B cell (primary cell): Measurements from ENCODE around the gene SLC8A3.

ENCODE experiments used
- EZH2 ChIP-seq: IDR thresholded peaks from 2 replicates; pipeline ENCODE4 v1.6.1; 2012; ENCODE audit warnings: borderline replicate concordance, low read depth, mild to moderate bottlenecking, moderate library complexity, low read length; ENCODE audit not compliant: insufficient read depth, poor library complexity, severe bottlenecking
- TF ChIP-seq, protein P1 (sequence below): fragments of 200-600 bp; IDR thresholded peaks from one replicate; pipeline ENCODE4 v1.8.0; 2022; ENCODE audit warnings: antibody characterized with exemption, mild to moderate bottlenecking

DNA sequence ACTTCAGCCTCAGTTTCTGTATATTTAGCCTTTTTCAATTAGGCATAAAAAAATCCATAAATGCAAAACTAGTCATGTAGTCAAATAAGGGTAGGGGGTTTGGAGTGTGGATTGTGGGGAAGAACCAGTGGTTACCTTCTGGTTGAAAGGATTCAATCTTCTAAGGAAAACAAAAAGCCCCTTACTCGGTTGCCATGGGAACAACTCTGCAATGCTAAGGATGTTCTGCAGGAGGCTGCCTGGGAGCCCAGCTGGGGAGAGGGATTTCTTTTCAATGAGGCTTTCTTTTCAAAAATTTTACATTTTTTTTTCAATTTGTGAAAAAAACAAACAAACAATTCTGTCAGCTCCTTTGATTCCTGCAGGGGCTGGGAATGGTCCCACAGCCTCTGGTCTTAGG is 67.2 kb downstream of the SLC8A3 start:
- TF ChIP-seq, protein P1, sequence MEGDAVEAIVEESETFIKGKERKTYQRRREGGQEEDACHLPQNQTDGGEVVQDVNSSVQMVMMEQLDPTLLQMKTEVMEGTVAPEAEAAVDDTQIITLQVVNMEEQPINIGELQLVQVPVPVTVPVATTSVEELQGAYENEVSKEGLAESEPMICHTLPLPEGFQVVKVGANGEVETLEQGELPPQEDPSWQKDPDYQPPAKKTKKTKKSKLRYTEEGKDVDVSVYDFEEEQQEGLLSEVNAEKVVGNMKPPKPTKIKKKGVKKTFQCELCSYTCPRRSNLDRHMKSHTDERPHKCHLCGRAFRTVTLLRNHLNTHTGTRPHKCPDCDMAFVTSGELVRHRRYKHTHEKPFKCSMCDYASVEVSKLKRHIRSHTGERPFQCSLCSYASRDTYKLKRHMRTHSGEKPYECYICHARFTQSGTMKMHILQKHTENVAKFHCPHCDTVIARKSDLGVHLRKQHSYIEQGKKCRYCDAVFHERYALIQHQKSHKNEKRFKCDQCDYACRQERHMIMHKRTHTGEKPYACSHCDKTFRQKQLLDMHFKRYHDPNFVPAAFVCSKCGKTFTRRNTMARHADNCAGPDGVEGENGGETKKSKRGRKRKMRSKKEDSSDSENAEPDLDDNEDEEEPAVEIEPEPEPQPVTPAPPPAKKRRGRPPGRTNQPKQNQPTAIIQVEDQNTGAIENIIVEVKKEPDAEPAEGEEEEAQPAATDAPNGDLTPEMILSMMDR = no peak
- no peak for TF ChIP-seq EZH2
